GM12873 (cell line): Measurements from ENCODE around the gene LIPC.

Experiments
- TF ChIP-seq, protein P1 (sequence below): IDR thresholded peaks from 2 replicates; pipeline ENCODE4 v1.5.1; 2012; ENCODE audit warnings: low read depth, mild to moderate bottlenecking, moderate library complexity, low read length, control low read depth; ENCODE audit not compliant: insufficient read depth; ENCODE audit errors: missing control alignments

Gene LIPC

DNA sequence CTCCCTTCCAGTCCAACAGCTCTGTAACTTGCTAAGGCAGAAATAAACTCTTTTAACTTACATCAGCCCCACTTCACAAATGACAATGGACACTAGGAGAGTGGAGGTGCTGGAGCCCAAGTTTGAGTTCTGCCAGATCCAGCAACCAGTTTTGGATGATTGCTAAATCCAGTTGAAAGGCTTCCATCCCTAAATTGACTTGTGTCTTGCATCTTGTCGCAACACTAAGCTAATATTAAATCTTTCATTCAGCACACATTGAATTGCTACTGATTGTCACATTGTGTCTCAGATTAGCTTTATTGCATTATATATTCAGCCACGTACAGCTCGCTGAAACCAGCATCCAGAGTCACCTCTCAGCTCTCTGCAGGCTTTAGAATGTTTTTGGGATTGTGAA lies 41.7 kb upstream of the LIPC start:
- TF ChIP-seq, protein P1, sequence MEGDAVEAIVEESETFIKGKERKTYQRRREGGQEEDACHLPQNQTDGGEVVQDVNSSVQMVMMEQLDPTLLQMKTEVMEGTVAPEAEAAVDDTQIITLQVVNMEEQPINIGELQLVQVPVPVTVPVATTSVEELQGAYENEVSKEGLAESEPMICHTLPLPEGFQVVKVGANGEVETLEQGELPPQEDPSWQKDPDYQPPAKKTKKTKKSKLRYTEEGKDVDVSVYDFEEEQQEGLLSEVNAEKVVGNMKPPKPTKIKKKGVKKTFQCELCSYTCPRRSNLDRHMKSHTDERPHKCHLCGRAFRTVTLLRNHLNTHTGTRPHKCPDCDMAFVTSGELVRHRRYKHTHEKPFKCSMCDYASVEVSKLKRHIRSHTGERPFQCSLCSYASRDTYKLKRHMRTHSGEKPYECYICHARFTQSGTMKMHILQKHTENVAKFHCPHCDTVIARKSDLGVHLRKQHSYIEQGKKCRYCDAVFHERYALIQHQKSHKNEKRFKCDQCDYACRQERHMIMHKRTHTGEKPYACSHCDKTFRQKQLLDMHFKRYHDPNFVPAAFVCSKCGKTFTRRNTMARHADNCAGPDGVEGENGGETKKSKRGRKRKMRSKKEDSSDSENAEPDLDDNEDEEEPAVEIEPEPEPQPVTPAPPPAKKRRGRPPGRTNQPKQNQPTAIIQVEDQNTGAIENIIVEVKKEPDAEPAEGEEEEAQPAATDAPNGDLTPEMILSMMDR, result no peak

DNA sequence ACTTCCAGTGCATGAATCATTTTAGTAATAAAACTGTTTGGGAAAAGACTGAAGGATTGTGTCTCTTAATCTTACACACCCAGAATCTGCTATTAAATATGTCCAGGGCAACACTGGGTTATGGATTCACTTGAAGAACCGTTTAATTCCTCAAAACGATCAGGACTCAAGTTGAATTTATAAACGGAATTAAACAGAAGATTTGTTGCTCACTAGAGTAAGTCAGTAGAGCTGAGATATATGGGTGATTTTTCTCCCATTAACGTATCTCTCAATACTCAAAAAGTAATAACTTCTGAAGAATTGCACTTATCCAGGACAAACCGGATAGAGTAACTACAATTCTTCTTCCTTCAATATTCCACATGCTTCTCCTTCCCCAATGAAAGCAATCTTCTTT lies 41.1 kb upstream of the LIPC start:
- TF ChIP-seq, protein P1, result no peak

- TF ChIP-seq, protein P1, result no peak
These were observed 40.7 kb upstream of the LIPC start for GRCh38 chr15:58391088-58391487.

GRCh38 chr15:58392141-58392540 lies 39.6 kb upstream of the LIPC start:
- TF ChIP-seq, protein P1, result no peak

DNA sequence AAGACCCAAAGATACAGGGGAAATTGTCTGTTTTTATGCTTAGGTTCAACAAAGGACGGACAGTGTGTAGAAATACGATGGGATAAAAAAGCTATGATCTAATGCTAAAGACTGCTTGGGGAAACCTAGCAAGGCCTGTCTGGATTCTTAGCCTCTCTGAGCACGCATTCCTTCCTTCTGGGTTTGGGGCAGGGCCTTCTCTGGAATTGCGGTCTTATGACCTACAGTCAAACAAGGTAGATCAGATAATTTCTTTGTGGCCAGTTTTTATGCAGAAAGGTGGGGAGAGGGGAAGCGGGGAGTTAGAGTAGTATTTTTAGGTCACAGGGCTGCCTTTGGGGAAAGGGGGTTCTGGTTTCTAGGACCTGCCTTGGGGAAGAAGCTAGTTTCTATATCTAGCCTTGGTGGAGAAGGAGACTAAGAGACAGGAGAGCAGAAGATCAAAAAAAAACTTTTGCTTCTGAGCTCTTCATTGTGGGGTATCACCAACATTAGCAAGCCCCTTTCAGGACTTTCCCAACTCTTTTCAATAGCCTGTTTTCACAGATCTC lies 39.1 kb upstream of the LIPC start:
- TF ChIP-seq, protein P1, result no peak

DNA sequence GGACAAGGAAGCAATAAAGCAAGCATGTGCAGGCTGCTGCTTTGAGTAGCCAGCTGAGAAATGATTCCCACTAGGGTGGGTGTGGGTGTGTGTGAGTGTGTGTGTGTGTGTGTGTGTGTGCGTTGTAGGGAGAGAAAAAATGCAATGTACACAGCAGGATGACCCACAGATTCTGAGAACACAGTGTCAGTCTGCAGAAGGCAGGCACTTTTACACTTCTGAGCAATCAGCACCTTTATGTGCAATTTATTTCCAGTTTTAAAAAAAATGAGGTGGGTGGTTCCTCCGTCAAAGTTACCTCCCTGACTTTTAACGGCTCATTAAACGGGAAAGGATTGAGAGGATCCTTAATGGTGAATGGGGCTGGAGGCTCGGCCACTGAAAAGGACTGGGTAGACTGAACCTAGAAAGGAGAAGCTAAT lies 38.5 kb upstream of the LIPC start:
- TF ChIP-seq, protein P1, result no peak

- TF ChIP-seq, protein P1, result no peak
These were observed 35.6 kb upstream of the LIPC start for GRCh38 chr15:58396181-58396580.
